Bone marrow (tissue), 2 donors: ENCODE results near the gene KIAA1210.
"Not testable (repeated sequence)": the region's sequence is repeated elsewhere in the genome, so short reads cannot be mapped to it uniquely, and the experiment has no call there.

ENCODE experiments used
- DNase-seq, 2 donors: peaks; one replicate each; lab custom pipeline; 2025; lab: John Stamatoyannopoulos, UW

KIAA1210 gene

DNA sequence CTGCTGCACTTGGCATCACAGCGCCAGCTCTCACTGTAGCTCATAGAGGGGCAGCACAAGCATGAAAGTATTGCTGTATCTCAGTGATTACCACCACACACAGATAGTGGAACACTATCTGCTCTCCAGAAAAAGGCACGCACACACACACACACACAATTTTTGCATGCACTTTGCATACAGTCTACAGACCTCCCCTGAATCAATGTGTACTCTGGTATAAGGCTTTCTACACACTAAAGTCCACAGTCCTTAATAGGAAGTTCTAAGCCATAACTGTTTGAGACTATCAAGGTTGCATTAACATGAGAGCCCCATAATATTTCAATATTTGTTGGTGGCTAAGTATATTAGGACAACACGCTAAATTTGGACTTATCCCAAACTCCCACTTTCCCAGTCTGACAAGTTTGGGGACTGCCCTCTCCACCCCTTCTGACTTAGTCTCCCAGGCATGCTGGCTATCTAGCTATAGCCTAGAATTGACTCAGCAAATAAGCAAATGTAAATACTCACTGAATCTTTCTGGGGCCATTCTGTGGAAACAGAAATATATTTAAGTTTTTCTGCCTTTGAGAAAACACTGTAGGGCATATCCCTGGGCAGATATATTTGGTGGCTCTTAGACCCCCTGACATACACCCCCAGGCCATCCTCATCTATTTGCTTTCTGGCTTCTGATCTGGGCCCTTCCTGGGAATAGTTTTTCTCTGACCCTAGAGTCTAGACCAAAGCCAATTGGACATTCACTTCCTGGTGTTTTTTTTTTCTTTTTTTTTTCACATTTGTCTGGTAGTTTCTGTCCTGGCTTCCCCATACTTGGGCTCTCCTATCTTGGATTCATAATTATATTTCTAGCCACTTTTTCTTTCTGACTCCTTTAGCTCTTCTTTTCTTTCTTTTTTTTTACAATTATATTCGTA lies 91.2 kb downstream of the KIAA1210 start:
- DNase-seq: no peak

DNA sequence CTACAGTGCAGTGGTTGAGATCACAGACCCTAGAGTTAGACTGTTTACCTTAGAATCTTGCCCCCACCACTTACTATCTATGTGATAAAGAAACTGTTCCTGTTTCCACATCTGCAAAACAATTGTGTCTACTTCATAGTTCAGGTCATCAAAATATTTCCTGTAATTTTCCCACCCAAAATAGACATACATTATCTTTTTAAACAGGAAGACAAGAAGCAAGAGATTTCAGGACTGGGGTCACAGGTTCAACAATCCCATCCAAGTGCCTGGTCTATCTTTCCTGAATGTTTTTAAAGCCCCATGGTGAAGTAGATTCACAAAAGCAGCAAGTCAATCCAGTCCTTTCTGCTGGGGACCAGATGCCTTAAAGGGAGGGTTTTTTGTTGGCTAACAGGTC lies 96.6 kb downstream of the KIAA1210 start:
- no peak for DNase-seq

DNA sequence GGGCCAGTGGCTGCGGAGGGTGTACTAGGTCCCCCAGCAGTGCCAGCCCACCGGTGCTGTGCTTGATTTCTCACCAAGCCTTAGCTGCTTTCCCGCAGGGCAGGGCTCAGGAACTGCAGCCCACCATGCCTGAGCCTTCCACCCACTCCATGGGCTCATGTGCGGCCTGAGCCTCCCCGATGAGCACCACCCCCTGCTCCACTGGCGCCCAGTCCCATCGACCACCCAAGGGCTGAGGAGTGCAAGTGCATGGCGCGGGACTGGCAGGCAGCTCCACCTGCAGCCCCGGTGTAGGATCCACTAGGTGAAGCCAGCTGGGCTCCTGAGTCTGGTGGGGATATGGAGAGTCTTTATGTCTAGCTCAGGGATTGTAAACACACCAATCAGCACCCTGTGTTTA lies 98.0 kb downstream of the KIAA1210 start:
- not testable (repeated sequence) for DNase-seq

DNA sequence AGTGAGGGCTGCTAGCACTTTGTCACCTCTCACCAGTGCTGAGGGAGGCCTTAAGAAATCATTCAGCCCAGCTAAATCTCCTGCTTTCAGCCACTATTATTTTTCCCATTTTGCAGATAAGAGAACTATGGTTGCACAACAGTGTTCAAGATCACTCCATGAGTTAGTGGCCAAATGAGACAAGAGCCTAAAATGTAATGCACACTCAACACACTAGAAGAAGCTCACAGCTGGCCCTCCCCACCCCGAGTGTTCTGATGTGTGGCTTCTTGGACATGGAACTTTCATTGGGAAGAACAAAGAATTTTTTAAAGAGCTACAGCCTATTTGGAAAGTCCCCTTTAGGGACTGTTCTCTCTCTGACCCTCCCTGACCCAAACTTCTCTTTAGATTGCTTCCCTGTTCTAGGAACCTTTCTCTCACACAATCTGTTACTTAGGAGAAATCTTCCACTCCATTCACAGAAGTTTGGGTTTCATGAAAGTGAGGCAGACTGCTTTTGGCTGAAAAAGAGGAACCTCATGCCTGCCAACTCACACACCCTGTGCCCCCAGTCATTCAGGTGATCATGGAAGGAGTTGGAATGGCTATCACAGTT lies 98.8 kb downstream of the KIAA1210 start:
- DNase-seq: no peak
